Keratinocyte (primary cell): ENCODE data around the gene KANSL1. TPM values are rescaled to one million over a fixed set of nuclear protein-coding genes. Genes with fewer than 3 reads are reported as not detected.

Source experiments
- DNase-seq: peaks from one replicate; pipeline ENCODE4 v3.0.0-alpha.2; 2011; ENCODE audit warnings: low read depth, missing footprints, low spot score
- FAIRE-seq: peaks from 2 replicates; lab custom pipeline; 2011; peaks lifted over from hg19 to GRCh38; lab: Jason Lieb, UNC
- H2AFZ ChIP-seq: 2 replicates; pipeline ENCODE4 v1.6.0; 2012; ENCODE audit warnings: low read length, control low read depth, inconsistent platforms; ENCODE audit not compliant: control insufficient read depth
- H3K27ac ChIP-seq: 2 replicates; pipeline ENCODE4 v1.5.1; 2011; ENCODE audit warnings: low read length; ENCODE audit not compliant: control insufficient read depth, insufficient read depth
- H3K27me3 ChIP-seq: 3 replicates; pipeline ENCODE4 v1.6.0; 2011; ENCODE audit warnings: low read length; ENCODE audit not compliant: control insufficient read depth, insufficient read depth; ENCODE audit errors: extremely low read depth
- H3K36me3 ChIP-seq, 2 experiments: 2 replicates in 1 of 2; 3 replicates in 1 of 2; pipeline ENCODE4 v1.5.1; 2011; ENCODE audit warnings: low read length in 2 of 2, mild to moderate bottlenecking in 1 of 2; ENCODE audit not compliant: control insufficient read depth in 2 of 2, insufficient read depth in 2 of 2; ENCODE audit errors: extremely low read depth in 1 of 2
- H3K4me1 ChIP-seq: 3 replicates; pipeline ENCODE4 v1.5.1; 2011; ENCODE audit warnings: low read length; ENCODE audit not compliant: control insufficient read depth, insufficient read depth; ENCODE audit errors: extremely low read depth
- H3K4me2 ChIP-seq: 3 replicates; pipeline ENCODE4 v1.6.0; 2011; ENCODE audit warnings: low read depth, low read length; ENCODE audit not compliant: control insufficient read depth, insufficient read depth; ENCODE audit errors: extremely low read depth
- H3K4me3 ChIP-seq, 3 experiments: fragments of 200-600 bp in 1 of 3; sonication (generic) in 1 of 3; 2 replicates in 2 of 3; 3 replicates in 1 of 3; pipeline ENCODE4 v1.5.1; 2011 to 2016; ENCODE audit warnings: low read length in 3 of 3, mild to moderate bottlenecking in 3 of 3, control low read depth in 2 of 3, inconsistent platforms in 1 of 3, low read depth in 1 of 3, mixed read lengths in 1 of 3, mixed run types in 1 of 3, moderate library complexity in 1 of 3; ENCODE audit not compliant: control insufficient read depth in 2 of 3, insufficient read depth in 2 of 3; ENCODE audit errors: extremely low read depth in 1 of 3
- H3K79me2 ChIP-seq: 2 replicates; pipeline ENCODE4 v1.6.0; 2012; ENCODE audit warnings: low read length; ENCODE audit not compliant: control insufficient read depth, insufficient read depth
- H3K9ac ChIP-seq: 3 replicates; pipeline ENCODE4 v1.6.0; 2011; ENCODE audit warnings: low read length; ENCODE audit not compliant: control insufficient read depth, insufficient read depth; ENCODE audit errors: extremely low read depth
- H3K9me1 ChIP-seq: 3 replicates; pipeline ENCODE4 v1.6.0; 2011; ENCODE audit warnings: low read length; ENCODE audit not compliant: control insufficient read depth, insufficient read depth; ENCODE audit errors: extremely low read depth
- H3K9me3 ChIP-seq: 2 replicates; pipeline ENCODE4 v1.5.1; 2012; ENCODE audit warnings: low read depth, low read length; ENCODE audit not compliant: control insufficient read depth
- H4K20me1 ChIP-seq: 3 replicates; pipeline ENCODE4 v1.6.0; 2011; ENCODE audit warnings: low read length; ENCODE audit not compliant: control insufficient read depth, insufficient read depth; ENCODE audit errors: extremely low read depth
- EZH2 ChIP-seq: IDR thresholded peaks from one replicate; pipeline ENCODE4 v1.6.1; 2012; ENCODE audit warnings: inconsistent platforms, mild to moderate bottlenecking, low read length, moderate library complexity
- dilution Hi-C: fragments of 300-500 bp; cut with MboI; formaldehyde crosslinking; loops from one replicate; pipeline ENCODE4 v1.7.0; 2020; ENCODE audit warnings: low sequenced_read_pairs; ENCODE audit not compliant: extremely low pct_ligation_motif_present
- polyA plus RNA-seq, 5 experiments: library from polyadenylated mRNA; depleted of rRNA in 3 of 5; stranded (reverse) in 3 of 5; stranded (forward) in 1 of 5; unstranded in 1 of 5; fragments of >200 nt; gene quantifications; 1 replicate in 1 of 5; 2 replicates in 3 of 5; 3 replicates in 1 of 5; pipeline versions ENCODE4 v1.2.1 to v1.2.3, GENCODE V29; 2011 to 2012; ENCODE audit warnings: missing spikeins in 2 of 5, low read depth in 1 of 5, low replicate concordance in 1 of 5
- TF ChIP-seq, protein P1 (sequence below), 3 experiments: IDR thresholded peaks in 1 of 3; conservative IDR thresholded peaks in 1 of 3; optimal IDR thresholded peaks in 1 of 3; 2 replicates in 2 of 3; 3 replicates in 1 of 3; pipeline versions ENCODE3 to v1.5.1; 2011; ENCODE audit warnings: low read length in 3 of 3, mild to moderate bottlenecking in 3 of 3, moderate library complexity in 2 of 3, control low read depth in 1 of 3, inconsistent platforms in 1 of 3; ENCODE audit not compliant: insufficient read depth in 2 of 3; ENCODE audit errors: extremely low read depth in 1 of 3

KANSL1 gene
- polyA plus RNA-seq, 1 donor (not counting 4 experiments of a cell fraction or from before 2014, with no cell fraction given), result 17.6 TPM

DNA sequence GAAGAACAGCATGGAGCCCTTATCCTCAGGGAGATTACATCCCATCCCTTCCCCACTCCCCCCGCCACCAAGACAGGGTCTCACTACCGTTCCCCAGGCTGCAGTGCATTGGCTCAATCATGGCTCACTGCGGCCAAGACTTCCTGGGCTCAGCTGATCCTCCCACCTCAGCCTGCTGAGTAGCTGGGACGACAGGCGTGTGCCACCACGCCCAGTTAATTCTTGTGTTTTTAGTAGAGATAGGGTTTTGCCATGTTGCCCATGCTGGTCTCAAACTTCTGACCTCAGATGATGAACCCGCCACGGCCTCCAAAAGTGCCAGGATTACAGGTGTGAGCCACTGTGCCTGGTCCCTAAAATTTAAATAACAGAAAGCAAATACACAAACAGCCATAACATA, 145.4 kb downstream of the KANSL1 start:
- TF ChIP-seq EZH2, result no peak
- TF ChIP-seq, protein P1, sequence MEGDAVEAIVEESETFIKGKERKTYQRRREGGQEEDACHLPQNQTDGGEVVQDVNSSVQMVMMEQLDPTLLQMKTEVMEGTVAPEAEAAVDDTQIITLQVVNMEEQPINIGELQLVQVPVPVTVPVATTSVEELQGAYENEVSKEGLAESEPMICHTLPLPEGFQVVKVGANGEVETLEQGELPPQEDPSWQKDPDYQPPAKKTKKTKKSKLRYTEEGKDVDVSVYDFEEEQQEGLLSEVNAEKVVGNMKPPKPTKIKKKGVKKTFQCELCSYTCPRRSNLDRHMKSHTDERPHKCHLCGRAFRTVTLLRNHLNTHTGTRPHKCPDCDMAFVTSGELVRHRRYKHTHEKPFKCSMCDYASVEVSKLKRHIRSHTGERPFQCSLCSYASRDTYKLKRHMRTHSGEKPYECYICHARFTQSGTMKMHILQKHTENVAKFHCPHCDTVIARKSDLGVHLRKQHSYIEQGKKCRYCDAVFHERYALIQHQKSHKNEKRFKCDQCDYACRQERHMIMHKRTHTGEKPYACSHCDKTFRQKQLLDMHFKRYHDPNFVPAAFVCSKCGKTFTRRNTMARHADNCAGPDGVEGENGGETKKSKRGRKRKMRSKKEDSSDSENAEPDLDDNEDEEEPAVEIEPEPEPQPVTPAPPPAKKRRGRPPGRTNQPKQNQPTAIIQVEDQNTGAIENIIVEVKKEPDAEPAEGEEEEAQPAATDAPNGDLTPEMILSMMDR (optimal IDR thresholded peaks at IDR 0.05 in 1 of 3, IDR thresholded peaks at IDR 0.05 in 1 of 3, conservative IDR thresholded peaks at IDR 0.05 in 1 of 3; ENCODE audit: extremely low read depth in 1 of 3, insufficient read depth in 2 of 3, low read length in 3 of 3), result no peak
- Histone ChIP-seq H3K9me3 (no peaks in the 10 kb centered on the region), H3K4me1 (no peaks in the 10 kb centered on the region), H3K79me2 (no peaks in the 10 kb centered on the region), H3K27me3 (no peaks in the 10 kb centered on the region), H3K4me2 (no peak overlapping the region), H3K9ac (no peak overlapping the region), H2AFZ (no peak overlapping the region), H3K9me1 (no peaks in the 10 kb centered on the region), H3K36me3 (peaks cover 24 to 36% of the 10 kb centered on the region in 2 experiments), H3K27ac (no peak overlapping the region), H4K20me1 (no peaks in the 10 kb centered on the region), H3K4me3 (no peak overlapping the region)
- dilution Hi-C loops, result no loop called here
- FAIRE-seq (no peak), DNase-seq (no peak)

DNA sequence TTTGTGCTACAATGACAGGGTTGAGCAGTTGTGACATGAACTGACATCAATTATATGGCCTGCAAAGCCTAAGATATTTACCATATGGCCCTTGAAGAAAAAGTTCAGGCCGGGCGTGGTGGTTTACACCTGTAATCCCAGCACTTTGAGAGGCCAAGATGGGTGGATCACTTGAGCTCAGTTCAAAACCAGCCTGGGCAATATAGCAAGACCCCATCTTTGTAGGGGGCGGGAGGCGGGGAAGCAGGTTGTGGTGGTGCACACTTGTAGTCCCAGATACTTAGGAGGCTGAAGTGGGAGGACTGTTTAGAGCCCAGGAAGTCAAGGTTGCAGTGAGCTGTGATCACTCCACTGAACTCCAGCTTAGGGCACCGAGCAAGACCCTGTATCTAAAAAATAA, 145.8 kb downstream of the KANSL1 start:
- dilution Hi-C loops, result no loop called here
- Histone ChIP-seq H4K20me1 (no peaks in the 10 kb centered on the region), H3K4me1 (no peaks in the 10 kb centered on the region), H2AFZ (no peak overlapping the region), H3K4me2 (no peak overlapping the region), H3K79me2 (no peaks in the 10 kb centered on the region), H3K9me1 (no peaks in the 10 kb centered on the region), H3K36me3 (peaks cover 24 to 39% of the 10 kb centered on the region in 2 experiments), H3K4me3 (no peak overlapping the region), H3K27ac (no peak overlapping the region), H3K27me3 (no peaks in the 10 kb centered on the region), H3K9me3 (no peaks in the 10 kb centered on the region), H3K9ac (no peak overlapping the region)
- DNase-seq (no peak), FAIRE-seq (no peak)
- TF ChIP-seq, protein P1 (optimal IDR thresholded peaks at IDR 0.05 in 1 of 3, IDR thresholded peaks at IDR 0.05 in 1 of 3, conservative IDR thresholded peaks at IDR 0.05 in 1 of 3; ENCODE audit: extremely low read depth in 1 of 3, insufficient read depth in 2 of 3, low read length in 3 of 3), result no peak
- no peak for TF ChIP-seq EZH2
